Retina (tissue), 1 donor: ENCODE data around the gene CRIM1.

Source experiments
- DNase-seq: peaks from one replicate; pipeline ENCODE4 v3.0.0-alpha.2; 2016

Gene CRIM1

DNA sequence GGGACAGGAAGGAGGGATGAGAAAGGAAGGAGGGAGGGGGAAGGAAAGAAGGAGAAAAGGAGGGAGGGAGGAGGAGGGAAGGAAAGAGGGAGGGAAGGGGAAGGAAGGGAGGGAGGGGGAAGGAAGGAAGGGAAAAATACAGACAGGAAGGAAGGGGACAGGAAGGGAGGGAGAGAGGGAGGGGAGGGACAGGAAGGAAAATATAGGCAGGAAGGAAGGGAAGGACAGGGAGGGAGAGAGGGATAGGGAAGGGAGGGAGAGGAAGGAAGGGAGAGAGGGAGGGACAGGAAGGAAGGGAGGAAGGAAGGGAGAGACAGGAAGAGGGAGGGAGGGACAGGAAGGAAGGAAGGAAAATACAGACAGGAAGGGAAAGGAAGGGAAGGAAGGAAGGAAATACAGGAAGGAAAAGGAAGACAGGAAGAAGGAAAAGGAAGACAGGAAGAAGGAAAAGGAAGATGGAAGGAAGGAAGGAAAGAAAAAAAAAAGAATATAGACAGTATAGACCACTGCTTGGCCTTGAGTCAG, 178.8 kb downstream of the CRIM1 start:
- no peak for DNase-seq

DNA sequence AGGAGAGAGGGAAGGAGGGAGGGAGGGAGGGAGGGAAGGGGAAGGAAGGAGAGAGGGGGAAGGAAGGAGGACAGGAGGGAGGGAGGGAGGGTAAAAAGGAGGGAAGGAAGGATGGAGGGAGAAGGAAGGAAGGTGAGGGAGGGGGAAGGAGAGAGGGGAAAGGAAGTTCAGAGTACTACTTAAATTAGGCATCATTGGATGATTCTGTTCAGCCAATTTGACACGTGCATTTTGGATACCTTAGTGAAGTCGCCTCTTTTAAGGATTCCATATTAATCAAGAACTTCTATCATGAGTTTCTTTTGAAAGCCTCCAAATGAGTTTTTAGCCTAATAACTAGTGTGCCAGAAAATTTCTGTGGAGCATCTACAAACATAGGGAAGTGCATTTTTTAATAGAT, 179.5 kb downstream of the CRIM1 start:
- no peak for DNase-seq

- no peak for DNase-seq
Observed at GRCh38 chr2:36536776-36537175, 181.2 kb downstream of the CRIM1 start.

- DNase-seq, result no peak
Observed at GRCh38 chr2:36538335-36538734, 182.8 kb downstream of the CRIM1 start.

- no peak for DNase-seq
Observed at GRCh38 chr2:36539631-36540030, 184.1 kb downstream of the CRIM1 start.

DNA sequence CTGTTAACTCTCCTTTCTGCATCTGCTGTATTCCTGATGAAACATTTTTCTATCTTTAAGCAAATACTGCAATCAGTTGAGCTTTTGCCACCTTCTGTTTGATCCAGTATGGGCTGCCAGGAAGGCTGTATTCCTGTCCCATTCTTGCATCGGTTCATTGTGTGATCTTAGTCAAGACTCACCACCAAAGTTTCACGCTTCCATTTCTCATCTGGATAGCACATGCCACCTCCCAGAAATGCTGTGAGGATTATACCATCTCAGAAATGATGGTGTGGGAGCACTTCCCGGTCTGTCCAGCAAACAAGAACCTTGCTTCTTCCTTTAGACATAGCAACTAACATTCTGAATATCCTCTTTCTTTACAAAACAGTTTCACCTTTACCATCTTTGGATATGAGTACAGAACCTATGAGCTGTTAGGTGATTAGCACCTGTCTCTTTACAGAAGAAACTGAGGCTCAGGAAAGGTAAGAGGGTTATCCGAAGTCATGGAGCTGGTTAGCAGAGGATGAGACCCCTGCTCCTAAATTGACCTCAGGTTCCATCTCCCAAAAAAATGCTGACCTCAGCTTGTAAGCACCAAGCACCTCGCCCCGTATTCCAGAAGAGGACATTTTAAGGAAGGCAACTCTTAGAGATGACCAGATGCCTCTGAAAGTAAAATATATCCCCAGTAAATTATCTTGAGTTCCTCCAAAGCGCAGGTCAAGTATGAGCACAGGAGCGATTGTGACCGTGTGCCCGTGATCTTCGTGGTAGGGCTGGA, 185.6 kb downstream of the CRIM1 start:
- DNase-seq, result no peak

DNA sequence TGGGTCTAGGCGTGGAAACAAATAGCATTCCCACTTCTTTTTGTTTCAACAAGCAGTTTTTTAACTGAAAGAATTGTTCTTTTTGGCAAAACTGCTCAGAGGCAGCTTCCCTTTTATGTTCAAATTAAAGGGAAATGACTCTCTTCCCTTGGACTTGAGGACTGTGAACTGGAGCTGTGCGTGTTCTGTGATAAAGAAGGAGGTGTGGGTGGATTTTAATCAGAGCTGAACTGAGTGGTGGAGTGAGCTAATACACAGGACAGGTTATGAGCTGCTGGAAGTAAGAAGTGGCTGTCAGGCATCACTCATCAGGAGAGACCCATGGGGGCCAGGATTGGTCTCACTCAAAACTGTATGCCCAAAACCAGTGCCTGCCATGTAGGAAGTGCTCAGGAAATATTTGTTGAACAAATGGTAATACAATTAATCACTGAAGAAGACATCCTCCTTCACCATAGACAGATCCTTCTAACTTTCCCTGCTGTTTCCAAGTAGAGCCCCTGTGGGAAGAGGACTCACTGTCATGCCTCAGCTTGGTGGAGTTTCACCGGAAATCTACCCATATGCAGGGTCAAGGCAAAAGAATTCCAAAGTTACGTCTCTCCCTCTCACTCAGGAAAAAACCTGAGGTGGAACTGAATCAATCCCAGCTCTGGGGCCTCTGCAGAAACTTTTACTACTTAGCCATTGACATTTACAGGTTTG, 186.5 kb downstream of the CRIM1 start:
- DNase-seq, result no peak

GRCh38 chr2:36544638-36545338, 189.2 kb downstream of the CRIM1 start:
- no peak for DNase-seq

GRCh38 chr2:36545871-36546416, 190.4 kb downstream of the CRIM1 start:
- no peak for DNase-seq

- no peak for DNase-seq
Observed at GRCh38 chr2:36547906-36548305, 192.3 kb downstream of the CRIM1 start.

- DNase-seq, result no peak
Observed at GRCh38 chr2:36549165-36549574, 193.6 kb downstream of the CRIM1 start.

DNA sequence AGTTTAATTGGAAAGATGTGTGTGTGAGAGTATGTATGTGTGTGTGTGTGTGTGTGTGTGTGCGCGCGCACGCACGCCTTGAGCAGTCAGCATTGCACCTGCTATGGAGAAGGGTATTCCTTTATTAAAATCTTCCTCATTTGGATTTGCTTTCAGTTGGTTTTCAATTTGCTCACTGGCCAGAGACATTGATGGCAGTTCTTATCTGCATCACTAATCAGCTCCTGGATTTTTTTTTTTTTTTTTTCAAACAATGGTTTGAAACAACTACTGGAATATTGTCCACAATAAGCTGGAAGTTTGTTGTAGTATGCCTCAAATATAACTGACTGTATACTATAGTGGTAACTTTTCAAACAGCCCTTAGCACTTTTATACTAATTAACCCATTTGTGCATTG, 194.4 kb downstream of the CRIM1 start:
- DNase-seq, result no peak

GRCh38 chr2:36553683-36554082, 198.1 kb downstream of the CRIM1 start:
- no peak for DNase-seq

DNA sequence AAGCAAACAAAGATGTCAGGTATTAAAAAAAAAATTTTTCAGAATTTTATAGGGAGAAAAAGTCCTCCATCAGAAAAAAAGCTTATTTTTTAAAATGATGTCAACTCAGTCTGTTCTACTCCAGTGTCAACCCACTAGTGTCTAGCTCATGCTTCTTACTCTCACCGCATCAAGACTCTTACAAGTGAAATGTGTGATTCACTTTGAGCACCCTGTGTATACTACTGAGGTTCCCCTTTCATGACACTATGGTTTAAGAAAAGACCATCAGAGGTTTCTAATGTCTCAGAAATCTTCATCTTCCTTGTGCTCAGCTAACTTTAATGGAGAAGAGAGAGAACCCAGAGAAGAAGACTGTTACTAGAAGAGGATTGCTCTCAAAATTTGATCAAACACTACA, 199.0 kb downstream of the CRIM1 start:
- DNase-seq, result no peak

DNA sequence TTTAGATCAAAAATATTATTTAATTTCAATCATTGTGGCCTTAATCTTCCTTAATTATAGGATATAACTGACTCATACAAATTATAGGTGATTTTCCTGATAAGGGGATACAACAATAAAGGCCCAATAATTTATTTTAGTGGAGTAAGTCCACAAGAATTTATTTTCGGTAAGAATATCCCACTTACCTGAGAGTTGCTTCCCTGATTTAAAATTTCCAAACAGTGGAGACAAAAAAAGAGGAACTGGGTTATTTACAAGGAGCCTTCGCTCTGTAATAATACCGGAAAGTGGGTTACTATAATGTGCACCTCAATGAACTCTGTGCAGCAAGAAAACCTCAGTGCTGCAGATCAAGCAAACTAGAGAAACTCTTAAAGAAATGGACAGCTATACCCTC, 200.2 kb downstream of the CRIM1 start:
- no peak for DNase-seq

DNA sequence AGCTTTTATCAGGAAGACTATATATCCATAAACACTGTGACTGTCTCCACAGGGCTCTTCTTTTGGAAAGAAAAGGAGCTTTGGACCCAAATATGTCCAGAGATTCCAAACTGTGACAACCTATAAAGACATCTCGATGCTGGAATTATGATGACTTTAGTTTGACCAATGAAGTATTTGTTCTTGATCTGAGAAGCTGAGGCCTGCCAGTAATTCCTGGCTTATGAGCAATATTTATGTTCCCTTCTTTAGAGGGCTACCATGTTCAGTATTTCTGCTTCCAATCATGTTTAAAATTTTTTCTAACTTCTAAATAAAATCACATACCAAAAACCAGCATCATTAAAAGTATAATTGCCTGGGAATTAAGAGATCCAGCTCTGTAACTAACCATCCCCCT, 201.3 kb downstream of the CRIM1 start:
- no peak for DNase-seq

GRCh38 chr2:36559221-36559942, 203.8 kb downstream of the CRIM1 start:
- no peak for DNase-seq

DNA sequence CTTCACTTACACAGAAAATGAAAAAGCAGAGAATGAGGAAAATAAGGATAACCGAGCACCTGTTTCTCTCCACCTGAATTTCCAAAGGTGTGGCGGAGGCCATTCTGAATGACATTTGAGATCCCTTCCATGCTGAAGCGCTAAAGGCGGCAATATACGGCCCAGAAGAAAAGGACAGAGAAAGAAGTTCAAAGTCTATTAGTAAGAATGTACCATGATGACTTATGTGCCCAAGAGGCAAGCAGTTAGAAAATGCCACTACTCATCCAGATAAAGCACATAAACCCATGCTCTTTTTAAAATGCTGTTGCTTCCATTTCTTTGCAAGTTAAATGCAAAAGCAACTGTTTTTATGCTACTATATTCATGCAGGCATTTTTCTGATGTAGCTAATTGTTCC, 205.1 kb downstream of the CRIM1 start:
- no peak for DNase-seq

GRCh38 chr2:36561237-36561944, 205.8 kb downstream of the CRIM1 start:
- no peak for DNase-seq

DNA sequence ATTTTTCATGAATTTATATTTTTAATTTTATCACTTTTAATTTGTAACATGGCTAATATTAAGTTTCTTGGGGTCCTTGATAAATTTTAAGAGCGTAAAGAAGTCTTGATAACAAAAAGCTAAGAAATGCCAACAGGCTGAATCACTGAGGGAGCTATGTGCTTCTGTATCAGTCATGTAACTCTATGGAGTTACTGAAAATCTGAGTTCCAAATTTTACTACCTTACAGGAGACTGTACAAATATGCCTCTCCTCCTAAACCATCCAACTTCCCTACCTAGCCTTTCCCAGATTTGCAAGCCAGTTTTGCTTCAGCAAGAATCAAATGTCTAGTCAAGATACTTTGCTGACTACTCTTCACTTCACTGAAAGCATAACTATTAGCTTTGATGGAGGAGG, 206.7 kb downstream of the CRIM1 start:
- DNase-seq, result no peak

DNA sequence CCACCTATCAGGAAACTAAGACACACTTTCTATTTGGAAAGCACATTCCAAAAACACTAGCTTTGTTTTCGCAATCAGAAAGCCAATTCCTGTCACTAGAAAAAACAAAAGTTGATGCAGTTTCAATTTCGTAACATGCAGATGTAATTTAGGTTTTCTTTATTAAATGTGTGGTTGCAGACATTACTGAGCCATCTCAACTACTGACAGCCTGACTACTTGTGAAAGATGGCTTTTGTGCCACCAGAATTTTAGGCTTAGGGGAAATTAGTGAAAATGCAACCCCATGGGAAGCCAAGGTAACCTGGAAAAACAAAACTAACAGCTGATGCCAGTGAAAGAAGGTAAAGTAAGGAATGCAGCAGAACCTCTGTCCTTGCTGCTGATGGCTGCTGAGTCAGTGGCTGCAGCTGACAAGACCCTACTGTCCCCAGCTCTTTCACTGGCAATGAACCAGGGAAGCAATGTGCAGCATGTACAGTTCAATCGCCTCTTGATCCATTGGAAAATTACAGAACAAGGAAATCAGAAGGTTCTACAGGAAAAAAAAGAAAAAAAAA, 207.5 kb downstream of the CRIM1 start:
- DNase-seq, result no peak
